Activated CD8-positive, alpha-beta memory T cell treated with anti-CD3 and anti-CD28 coated beads, Interleukin-2, amount 50 U/mL, for 48 hours (primary cell): ENCODE results near the gene ZNF675.
"Not testable (repeated sequence)": the region's sequence is repeated elsewhere in the genome, so short reads cannot be mapped to it uniquely, and the experiment has no call there.

Source experiments
- DNase-seq: peaks from one replicate; pipeline ENCODE4 v3.0.0-alpha.2; 2020

The ZNF675 gene

DNA sequence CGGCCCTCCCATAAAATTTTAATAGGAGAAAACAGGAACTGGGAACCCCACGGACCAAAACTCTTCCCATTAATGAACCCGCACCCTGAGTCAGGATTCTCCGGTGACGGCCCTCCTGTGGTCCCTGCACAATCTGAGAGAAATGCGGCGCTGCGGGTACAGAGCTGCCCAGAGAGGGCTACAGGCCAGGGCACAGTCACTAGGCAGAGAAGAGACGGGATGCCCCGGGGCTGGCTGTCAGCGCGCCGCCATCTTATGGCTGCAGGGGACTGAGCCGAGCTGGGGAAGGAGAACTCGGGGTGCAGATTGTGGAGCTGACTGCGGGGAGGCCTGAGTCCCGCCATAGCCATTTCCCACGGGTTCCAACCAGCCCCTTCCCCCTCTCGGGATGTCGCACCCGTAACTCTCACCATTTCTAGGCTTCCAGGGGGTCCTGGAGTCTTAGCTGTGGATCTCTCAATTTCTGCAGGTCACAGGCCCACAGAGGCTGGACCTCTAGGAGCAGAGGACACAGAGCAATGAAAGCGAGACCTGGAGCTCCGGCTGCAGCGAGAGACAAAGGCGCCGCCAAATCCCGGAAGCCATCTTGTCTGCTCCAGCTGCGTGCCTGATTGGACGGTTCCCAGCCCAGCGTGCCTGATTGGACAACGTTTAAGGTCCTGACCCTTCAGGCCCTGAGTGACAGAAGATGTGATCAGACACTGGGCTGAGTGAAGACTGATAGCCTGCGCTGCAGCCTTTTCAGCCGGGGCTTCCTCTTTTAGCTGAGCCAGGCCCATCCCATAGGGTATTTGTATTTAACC, at the start of gene ZNF675:
TSS of gene ZNF675 (minus strand) at position 592 of the 803 bp plus-strand sequence. CDS start at position 413, 179 bp downstream.
- DNase-seq: peak; percentile 89

- not testable (repeated sequence) for DNase-seq
These were observed 43.9 kb upstream of the ZNF675 start for GRCh38 chr19:23730729-23731465.

GRCh38 chr19:23724161-23724560, 37.1 kb upstream of the ZNF675 start:
- not testable (repeated sequence) for DNase-seq

GRCh38 chr19:23718802-23719201, 31.8 kb upstream of the ZNF675 start:
- no peak for DNase-seq

DNA sequence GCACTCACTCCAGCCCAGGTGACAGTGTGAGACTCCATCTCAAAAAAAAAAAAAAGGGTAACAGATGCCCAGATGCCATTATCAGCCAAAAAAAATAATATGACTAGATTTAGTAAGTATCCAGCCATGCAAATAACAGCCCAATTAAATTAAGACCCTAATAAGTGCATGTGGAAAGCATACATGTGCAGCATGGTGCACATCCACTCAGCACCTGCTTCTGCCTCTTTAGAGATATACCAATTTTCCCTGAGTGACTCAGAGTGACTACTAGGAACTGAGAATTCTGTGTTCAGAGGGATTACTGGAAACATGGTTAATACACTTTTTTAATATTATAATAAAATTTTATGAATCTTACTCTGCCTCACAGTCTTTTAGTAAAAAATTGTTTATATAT, 29.8 kb upstream of the ZNF675 start:
- DNase-seq: no peak

GRCh38 chr19:23709347-23709746, 22.3 kb upstream of the ZNF675 start:
- no peak for DNase-seq

DNA sequence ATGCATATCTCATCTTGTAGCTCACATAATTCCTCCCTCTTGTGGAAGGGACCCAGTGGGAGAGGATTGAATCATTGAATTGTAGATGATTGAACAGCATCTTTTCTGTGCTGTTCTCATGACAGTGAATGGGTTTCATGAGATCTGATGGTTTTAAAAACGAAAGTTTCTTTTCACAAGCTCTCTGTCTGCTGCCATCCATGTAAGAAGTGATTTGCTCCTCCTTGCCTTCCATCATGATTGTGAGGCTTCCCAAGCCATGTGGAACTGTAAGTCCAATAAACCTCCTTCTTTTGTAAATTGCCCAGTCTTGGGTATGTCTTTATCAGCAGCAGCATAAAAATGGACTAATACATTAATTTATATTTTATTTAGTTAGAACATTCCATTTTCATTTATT, 19.6 kb upstream of the ZNF675 start:
- DNase-seq: no peak

- no peak for DNase-seq
These were observed 12.5 kb upstream of the ZNF675 start for GRCh38 chr19:23699521-23699860.

GRCh38 chr19:23698711-23699520, 11.9 kb upstream of the ZNF675 start:
- no peak for DNase-seq

- not testable (repeated sequence) for DNase-seq
These were observed 5.9 kb upstream of the ZNF675 start for GRCh38 chr19:23692937-23693336.

GRCh38 chr19:23673132-23673531, 13.9 kb downstream of the ZNF675 start:
- DNase-seq: no peak

GRCh38 chr19:23668606-23669005, 18.4 kb downstream of the ZNF675 start:
- not testable (repeated sequence) for DNase-seq

- no peak for DNase-seq
These were observed 21.2 kb downstream of the ZNF675 start for GRCh38 chr19:23665651-23666410.

GRCh38 chr19:23649817-23650216, 37.2 kb downstream of the ZNF675 start:
- not testable (repeated sequence) for DNase-seq
